H1 (cell line): ENCODE data around the gene CACNB4. TPM values are rescaled to one million over a fixed set of nuclear protein-coding genes. Genes with fewer than 3 reads are reported as not detected.

Source experiments
- GTF2F1 ChIP-seq: IDR thresholded peaks from 2 replicates; pipeline ENCODE4 v1.6.1; 2012; ENCODE audit warnings: low read depth, low read length, improper control_type of control experiment, borderline replicate concordance
- RNF2 ChIP-seq: fragments of 200-900, 300-1000 bp; sonication (generic); IDR thresholded peaks from 2 replicates; pipeline ENCODE4 v1.7.1; 2016; ENCODE audit warnings: borderline replicate concordance, low read depth, mild to moderate bottlenecking, antibody characterized with exemption, low read length; ENCODE audit not compliant: poor library complexity, severe bottlenecking; ENCODE audit errors: missing control alignments
- polyA plus RNA-seq, 7 experiments: library from polyadenylated mRNA; depleted of rRNA in 3 of 7; stranded (reverse) in 5 of 7; unstranded in 2 of 7; fragments of >200 nt in 5 of 7; fragments of 200-250 nt in 2 of 7; gene quantifications; 1 replicate in 5 of 7; 2 replicates in 1 of 7; 4 replicates in 1 of 7; pipeline versions ENCODE4 v1.2.1 to v1.2.3, GENCODE V29; 2011 to 2013; ENCODE audit warnings: missing spikeins in 2 of 7, mixed read lengths in 2 of 7
- total RNA-seq: library from RNA; stranded (reverse); fragmentation: NEBNext Ultra II Directional; extraction: Animal tissue kit (Norgen Biotek cat#: 25700); gene quantifications from 2 replicates; pipeline ENCODE4 v1.2.1, GENCODE V29; 2021
- TF ChIP-seq, protein P1 (sequence below), 3 experiments: IDR thresholded peaks; 1 replicate in 2 of 3; 2 replicates in 1 of 3; pipeline versions ENCODE4 v1.5.1 to v1.6.1; 2011; ENCODE audit warnings: low read length in 3 of 3, mild to moderate bottlenecking in 3 of 3, inconsistent platforms in 2 of 3, low read depth in 1 of 3, moderate library complexity in 1 of 3; ENCODE audit not compliant: insufficient read depth in 1 of 3; ENCODE audit errors: control extremely low read depth in 1 of 3

Gene CACNB4
- total and polyA plus RNA-seq, 2 of the 8 experiments (the other 6 are each of a cell fraction or from before 2014, with no cell fraction given), result 2.0 to 4.0 TPM

DNA sequence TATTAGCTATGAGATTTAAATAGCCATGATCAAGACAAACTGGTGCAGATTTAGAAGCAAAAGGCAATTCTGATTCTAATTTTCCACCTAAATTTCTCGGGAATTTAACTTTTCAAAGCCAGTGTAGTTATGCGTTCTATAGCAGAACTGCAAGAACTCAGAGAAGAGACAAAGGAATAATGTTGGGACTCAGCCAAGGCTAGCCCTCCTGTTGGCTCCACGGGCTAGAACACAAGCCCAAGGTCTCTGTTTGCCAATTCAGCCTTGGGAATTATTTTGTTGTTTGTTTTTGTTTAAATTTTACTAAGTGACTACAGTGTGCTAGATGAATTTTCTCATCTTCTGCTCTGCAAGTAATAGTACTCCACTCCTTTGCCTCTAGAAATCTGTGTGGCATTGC is 121.2 kb downstream of the CACNB4 start (continued):
- TF ChIP-seq RNF2 (no peak), GTF2F1 (no peak)
- TF ChIP-seq, protein P1, sequence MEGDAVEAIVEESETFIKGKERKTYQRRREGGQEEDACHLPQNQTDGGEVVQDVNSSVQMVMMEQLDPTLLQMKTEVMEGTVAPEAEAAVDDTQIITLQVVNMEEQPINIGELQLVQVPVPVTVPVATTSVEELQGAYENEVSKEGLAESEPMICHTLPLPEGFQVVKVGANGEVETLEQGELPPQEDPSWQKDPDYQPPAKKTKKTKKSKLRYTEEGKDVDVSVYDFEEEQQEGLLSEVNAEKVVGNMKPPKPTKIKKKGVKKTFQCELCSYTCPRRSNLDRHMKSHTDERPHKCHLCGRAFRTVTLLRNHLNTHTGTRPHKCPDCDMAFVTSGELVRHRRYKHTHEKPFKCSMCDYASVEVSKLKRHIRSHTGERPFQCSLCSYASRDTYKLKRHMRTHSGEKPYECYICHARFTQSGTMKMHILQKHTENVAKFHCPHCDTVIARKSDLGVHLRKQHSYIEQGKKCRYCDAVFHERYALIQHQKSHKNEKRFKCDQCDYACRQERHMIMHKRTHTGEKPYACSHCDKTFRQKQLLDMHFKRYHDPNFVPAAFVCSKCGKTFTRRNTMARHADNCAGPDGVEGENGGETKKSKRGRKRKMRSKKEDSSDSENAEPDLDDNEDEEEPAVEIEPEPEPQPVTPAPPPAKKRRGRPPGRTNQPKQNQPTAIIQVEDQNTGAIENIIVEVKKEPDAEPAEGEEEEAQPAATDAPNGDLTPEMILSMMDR (IDR thresholded peaks at IDR 0.05; ENCODE audit: control extremely low read depth in 1 of 3, insufficient read depth in 1 of 3, low read depth in 1 of 3, low read length in 3 of 3), result no peak
